ENCODE results near the gene MYT1.

GRCh38 chr20:64209148-64209547 is 44.9 kb downstream of the MYT1 start:
- no peak for TF ChIP-seq BHLHE40 (IDR thresholded peaks at IDR 0.05; ENCODE audit: borderline replicate concordance)
- no peak for TF ChIP-seq NFRKB (IDR thresholded peaks at IDR 0.05)
- TF ChIP-seq SP1 (IDR thresholded peaks at IDR 0.05), result no peak
- no peak for TF ChIP-seq FOXA1 (IDR thresholded peaks at IDR 0.05)
- no peak for TF ChIP-seq ZNF384 (IDR thresholded peaks at IDR 0.05)
- TF ChIP-seq HDGF (IDR thresholded peaks at IDR 0.05; ENCODE audit: borderline replicate concordance), result no peak
- TF ChIP-seq SUZ12 (IDR thresholded peaks at IDR 0.05), result no peak
- no peak for TF ChIP-seq TARDBP (IDR thresholded peaks at IDR 0.05)
- TF ChIP-seq ARNT (IDR thresholded peaks at IDR 0.05), result no peak
- TF ChIP-seq FOXM1 (IDR thresholded peaks at IDR 0.05; ENCODE audit: borderline replicate concordance), result no peak
- no peak for TF ChIP-seq PKNOX1 (IDR thresholded peaks at IDR 0.05)
- TF ChIP-seq CTBP1 (IDR thresholded peaks at IDR 0.05; ENCODE audit: borderline replicate concordance), result no peak

Measured in HEK293T (cell line).